Midbrain (tissue), 1 donor: ENCODE data around the gene GRIN2A.

ENCODE experiments used
- DNase-seq: peaks from one replicate; lab custom pipeline; 2025; lab: John Stamatoyannopoulos, UW

Gene GRIN2A

DNA sequence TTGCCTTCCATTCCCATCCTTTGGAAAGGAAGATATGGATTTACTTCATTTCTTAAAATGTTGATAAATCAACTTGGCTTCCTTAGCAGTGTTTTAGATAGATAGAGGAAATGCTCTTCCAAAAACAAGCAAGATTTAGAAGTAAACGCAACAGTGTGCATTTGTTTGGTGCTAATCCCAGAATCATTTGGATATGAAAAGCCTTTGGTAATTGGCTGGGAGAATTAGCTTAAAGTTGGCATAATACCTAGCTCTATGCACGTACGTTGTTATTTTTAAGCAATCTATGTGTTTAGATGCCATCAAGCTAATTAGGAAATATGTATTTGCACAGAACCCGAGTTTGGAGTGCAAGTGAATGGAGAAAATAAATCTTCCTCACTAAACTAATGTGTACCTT is 415.3 kb downstream of the GRIN2A start:
- DNase-seq, result no peak

DNA sequence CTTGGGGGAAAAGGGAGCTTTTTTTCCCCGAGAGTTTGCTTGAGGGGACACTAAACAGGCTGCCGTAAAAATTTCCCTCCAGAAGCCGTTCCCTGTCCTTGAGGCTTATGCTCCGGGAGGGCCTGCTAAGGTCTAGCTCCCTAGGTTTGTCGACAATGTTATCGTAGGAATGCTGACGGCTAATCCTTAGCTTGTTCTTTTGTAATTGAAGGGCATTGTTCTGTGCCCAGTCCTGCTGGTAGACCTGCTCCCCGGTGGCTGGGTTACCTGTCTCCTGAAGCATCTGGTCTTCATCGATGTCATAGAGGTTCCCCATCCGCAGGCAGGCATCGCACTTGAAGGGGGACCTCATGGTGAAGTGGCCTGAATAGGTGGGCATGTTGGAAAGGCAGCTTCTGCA is 418.7 kb downstream of the GRIN2A start:
- no peak for DNase-seq

DNA sequence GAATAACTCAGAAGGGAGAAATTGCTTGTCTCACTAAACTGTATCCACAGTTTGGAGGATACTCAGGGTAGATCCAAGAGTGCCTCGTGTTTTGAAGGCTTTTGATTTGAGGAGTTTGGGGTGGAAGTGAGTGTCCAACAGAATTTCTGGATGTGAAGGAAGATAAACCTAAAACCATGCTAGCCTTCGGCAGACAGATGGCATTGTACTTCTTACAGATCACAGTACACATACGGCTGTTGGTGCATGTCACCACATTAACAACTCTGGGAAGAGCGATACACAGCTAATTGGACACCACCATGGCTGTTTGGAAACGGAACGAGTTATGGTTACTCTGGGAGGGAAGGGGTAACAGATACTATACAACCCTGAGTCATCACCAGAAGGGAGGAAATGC is 420.4 kb downstream of the GRIN2A start:
- peak; percentile 26 for DNase-seq

DNA sequence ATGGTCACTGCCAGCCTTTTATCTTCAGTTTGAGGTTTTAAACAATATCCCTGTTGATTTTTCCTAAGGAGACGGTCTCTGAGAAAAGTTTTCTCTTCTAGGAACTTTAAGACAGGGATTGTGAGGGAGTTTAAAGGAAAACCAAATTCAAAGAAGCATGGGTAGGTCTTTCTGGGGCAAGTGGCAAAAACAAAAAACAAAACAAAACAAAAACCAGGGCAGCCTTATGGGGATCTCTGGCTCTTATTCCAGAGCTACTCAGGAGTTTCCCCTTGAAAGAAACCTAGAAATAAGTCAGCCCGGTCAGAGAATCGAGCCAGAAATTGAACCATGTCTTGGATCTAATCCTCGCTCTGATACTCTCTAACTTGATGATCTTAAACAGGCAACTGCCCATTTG is 424.5 kb downstream of the GRIN2A start:
- DNase-seq, result no peak

DNA sequence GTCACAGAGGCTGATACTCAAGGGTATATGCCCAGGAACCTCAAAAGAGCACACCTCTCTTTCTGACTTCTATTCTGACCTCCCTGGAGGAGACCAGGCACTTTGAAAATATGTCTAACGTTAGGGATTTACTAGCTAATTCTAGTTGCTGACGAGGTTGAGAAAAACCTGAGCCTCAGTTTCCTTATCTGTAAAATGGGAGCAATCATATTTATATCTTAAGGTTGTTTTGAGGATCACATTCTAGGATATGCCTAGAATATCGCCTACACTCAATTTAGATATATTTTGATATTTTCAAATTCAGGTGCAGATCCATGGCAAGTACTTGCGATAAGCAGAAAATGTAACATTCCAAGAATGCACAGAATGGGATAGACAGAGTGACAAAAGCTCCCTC is 425.8 kb downstream of the GRIN2A start:
- DNase-seq, result no peak

DNA sequence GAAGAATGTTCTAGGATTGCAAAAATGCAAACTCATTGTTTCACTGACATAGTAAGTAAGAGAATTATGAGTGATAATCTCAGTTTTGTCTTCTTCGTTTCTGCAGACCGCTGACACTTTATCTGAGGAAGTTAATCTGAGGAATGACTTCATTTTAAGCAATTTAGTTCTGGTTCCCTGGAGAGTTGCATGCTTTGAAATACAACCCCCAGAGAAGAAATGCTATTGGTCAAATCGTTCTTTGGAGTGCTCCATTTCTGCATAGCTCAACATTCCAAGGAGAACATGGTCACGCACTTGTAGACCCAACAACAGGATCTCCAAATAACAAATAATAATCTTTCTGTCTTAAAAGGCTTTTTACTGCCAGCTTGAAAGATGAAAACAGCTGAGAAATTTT is 427.1 kb downstream of the GRIN2A start:
- DNase-seq, result no peak

DNA sequence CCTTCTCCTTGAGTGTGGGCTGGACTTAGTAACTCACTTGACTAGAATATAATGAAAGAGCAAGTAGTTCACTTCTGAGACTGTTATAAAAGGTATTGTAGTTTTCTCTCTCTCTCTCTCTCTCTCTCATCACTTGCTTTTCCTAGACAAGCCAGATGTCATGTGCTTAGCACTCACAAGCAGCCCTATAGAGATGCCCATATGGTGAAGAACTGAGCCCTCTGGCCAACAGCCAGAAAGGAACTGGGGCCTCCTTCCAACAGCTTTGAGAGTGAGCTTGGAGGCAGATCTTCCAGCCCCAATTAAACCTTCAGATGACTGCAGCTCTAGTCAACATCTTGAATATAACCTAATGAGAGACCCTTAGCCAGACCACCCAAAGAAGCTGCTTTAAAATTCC is 440.5 kb downstream of the GRIN2A start:
- DNase-seq, result no peak

DNA sequence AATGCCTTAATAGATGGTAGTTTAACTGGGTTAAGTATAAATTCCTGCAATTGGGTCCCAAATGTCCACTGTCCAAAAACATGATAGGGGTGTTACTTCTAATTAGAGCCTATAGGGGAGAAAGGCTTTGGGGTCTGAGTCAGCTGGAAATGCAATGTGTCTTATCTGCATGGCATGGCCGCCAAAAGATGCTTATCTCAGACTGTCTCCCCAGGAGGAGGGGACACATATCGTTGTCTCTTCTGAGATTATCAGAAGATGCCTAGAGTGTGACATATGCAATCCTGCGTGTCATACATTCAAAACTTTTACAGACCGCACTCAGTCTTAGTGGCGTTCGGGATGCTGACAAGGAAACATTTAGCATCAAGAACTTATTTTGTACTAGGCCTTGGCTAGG is 442.9 kb downstream of the GRIN2A start:
- no peak for DNase-seq

DNA sequence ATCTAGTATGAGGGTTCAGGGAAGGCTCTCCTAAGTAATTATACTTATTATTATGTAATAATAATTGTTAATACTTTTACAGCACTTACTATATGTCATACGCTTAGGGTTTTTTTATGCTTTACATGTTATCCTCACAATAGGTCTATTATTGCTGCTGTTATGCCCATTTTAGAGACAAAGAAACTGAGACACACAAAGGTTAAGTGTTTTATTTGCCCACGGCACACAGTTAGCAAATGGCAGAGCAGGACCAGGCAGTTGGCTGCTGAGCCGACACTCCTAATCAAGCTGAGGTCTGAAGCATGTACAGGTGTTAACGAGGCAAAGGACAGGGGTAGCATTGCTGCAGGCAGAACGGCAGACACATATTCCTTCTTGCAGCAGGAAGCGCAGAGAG is 443.5 kb downstream of the GRIN2A start:
- DNase-seq, result no peak

DNA sequence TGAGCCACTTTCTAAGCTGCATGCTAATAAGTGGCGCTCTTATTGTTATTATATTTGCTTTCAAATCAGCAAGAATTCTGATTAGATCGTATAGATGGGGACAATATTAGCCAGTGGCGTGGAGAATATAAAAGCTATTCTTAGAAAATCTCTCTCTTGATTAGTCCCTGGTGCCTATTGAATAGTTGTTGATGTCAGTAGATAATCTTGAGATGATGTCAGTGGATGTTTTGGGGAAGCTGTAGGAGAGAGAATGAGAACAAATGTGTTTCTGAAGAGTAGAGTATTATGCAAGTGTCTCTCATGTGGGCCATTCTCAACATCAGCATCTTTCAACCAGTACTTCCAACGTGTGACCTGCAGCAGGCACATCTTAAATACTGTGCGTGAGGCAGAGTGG is 445.7 kb downstream of the GRIN2A start:
- no peak for DNase-seq

DNA sequence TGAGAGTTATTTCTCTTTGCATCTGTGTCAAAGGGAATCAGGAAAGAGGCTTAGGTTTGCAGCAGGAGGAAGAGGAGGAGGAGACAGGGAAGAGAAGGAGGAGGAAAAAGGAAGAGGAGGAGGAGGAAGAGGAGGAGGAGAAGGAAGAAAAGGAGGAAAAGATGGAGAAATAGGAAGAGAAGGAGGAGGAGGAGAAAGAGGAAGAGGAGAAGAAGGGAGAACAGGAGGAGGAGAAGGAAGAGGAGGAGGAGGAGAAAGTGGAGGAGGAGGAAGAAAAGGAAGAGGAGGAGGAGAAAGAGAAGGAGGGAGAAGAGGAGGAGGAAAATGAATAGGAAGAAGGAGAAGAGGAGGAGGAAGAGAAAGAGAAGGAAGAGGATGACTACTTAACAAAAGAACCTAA is 459.1 kb downstream of the GRIN2A start:
- DNase-seq, result no peak

DNA sequence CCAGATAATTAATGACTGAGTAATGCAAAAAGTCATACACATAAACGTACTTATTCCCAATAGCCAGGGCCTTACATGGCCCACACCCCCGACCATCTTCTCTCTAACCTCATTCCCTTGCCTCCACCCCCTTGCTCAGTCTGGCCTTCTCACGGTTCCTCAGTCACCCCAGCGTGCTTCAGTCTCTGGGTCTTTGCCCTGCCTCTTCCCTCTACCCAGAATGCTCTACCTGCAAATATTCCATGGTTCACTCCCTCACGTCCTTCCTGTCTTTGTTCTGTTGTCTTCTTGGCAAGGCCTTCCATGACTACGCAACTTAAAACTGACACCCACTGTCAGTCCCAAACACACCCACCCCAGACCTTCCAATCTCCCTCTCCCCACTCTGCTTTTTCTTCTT is 468.3 kb downstream of the GRIN2A start:
- no peak for DNase-seq

DNA sequence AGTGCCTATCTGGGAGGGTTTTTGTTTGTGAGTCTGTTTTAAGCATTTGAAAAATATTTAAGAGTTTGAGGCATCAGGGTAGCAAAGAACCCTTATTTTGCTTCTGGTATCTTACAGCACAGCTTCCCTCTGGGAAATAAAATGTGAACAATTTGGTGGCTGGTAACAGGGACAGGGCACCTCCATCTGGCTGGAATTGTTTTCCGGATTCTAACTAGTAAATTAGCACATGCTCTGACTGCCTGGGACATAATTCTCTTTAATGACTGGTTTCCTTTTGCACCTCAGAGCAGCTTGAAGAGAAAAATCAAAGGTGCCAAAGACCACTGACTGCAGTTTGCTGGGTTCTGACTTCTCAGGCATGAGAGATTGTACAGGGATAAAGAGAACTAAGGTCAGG is 469.1 kb downstream of the GRIN2A start:
- no peak for DNase-seq

DNA sequence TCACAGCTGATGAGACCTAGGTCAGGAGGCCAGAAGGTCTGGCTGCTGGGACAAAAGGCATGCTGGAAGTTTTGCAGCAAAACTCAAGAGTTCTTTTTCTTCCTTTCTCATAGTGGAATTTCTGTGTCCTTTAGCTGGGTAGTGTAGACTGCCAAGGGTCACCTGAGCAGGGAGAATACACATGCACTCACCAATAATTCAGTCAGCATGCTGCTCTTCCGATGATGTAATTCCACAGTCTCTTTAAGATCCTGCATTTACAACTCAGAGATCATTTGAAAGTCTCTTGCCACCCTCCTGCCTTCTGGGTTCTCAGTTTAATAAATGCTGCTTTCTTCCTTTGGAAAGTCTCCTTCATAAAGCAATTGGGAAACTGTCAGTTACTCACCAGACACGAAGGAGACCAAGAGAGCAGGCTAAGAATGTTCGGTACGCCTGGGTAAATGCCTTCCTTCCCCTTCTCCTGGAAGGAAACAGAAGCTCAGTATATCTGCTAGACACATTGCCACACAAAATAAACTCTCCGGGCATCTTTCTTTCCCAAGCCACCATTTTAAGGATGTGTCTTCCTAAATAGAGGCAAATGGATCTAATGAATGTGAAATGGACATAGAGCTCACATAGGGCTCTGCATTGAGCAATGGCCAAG is 473.1 kb downstream of the GRIN2A start:
- no peak for DNase-seq

DNA sequence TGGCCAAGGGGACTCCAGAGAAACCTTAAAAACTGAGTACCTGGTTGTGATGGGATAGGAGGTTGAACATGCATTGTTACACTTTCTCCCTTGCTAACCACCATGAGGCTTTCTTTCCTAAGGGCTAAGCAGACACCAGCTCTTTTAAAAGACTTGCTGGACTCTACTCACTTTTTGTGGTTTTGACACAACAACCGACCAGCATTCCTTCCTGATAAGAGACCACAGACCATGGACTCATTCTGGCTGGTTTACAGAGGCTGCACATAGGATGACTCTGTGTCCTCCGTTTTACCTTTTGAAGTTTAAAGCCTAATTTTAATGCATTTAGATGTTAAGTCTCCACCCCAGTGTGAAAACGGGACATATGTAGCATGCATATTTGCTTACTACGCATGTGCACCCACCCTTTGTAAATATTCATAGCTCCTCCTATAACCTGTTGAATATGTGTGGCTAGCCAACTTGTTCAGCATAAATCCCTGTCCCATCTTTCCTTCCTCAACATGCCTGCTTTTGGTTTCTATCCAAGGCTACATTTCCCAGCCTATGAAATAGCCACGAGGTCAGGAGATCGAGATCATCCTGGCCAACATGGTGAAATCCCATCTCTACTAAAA is 475.9 kb downstream of the GRIN2A start:
- DNase-seq, result no peak

DNA sequence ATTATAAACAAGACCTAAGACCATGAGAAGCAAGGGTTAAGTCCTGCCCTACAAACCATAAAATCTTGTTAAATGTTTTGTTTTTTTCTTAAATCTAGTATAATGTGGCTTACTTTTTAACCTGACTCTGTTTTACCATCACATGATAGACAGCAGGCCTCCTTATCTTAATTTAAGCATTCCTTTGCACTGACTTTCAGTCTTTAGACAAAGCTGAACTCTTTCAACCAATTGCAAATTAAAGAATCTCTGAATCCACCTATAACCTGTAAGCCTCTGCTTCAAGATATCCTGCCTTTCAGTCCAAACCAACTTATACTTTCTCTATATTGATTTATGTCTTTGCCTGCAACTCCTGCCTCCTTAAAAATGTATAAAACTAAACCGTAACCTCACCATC is 478.5 kb downstream of the GRIN2A start:
- no peak for DNase-seq
